K562 (cell line): ENCODE data around the gene DDR2. TPM values are rescaled to one million over a fixed set of nuclear protein-coding genes. Genes with fewer than 3 reads are reported as not detected.

Experiments used
- ATAC-seq: fragments of 200-7000 bp; cut with Tn5 transposase; 3 replicates; pipeline ENCODE4 v1.9.1; 2020; ENCODE audit warnings: moderate library complexity
- BruUV-seq: library from RNA; stranded (reverse); fragments of 400-500 nt; replicated peaks from 2 replicates; lab custom pipeline; 2021; lab: Mats Ljungman, UMichigan
- CTCF ChIA-PET: fragments of 300-600 bp; formaldehyde crosslinking; extraction: SDS; loops from one replicate; lab custom pipeline; 2021; ENCODE audit warnings: low intra/inter-chr PET ratio; lab: Yijun Ruan, JAX
- POLR2A ChIA-PET: fragments of 300-600, 350-650 bp; sonication (Branson Sonifier 250); formaldehyde crosslinking; extraction: SDS; loops from one replicate; lab custom pipeline; 2021; ENCODE audit warnings: antibody characterized with exemption, inconsistent platforms; lab: Yijun Ruan, JAX
- DNase-seq, 4 experiments: peaks; one replicate each; pipeline versions ENCODE4 v3.0.0 to v3.0.0-alpha.2; 2011 to 2018; ENCODE audit warnings: low spot score in 3 of 4, mixed read lengths in 3 of 4; ENCODE audit errors: extremely low read depth in 1 of 4
- FAIRE-seq: peaks from 2 replicates; lab custom pipeline; 2011; peaks lifted over from hg19 to GRCh38; lab: Jason Lieb, UNC
- H2AFZ ChIP-seq: 2 replicates; pipeline ENCODE4 v1.6.0; 2011; ENCODE audit warnings: low read depth, low read length, control low read depth, inconsistent platforms
- H3K27ac ChIP-seq: fragments of 200-600 bp; 3 replicates; pipeline ENCODE4 v1.8.0; 2011; ENCODE audit warnings: low read depth, mild to moderate bottlenecking, control low read depth, inconsistent platforms, low read length, moderate library complexity, mixed read lengths; ENCODE audit errors: extremely low read depth
- H3K27me3 ChIP-seq, 2 experiments: fragments of 300-600 bp in 1 of 2; 2 replicates in 1 of 2; 3 replicates in 1 of 2; pipeline versions ENCODE4 v1.6.0 to v1.8.0; 2011; ENCODE audit warnings: inconsistent platforms in 2 of 2, low read length in 2 of 2, mild to moderate bottlenecking in 1 of 2, mixed read lengths in 1 of 2, moderate library complexity in 1 of 2; ENCODE audit not compliant: control insufficient read depth in 2 of 2, insufficient read depth in 2 of 2
- H3K36me3 ChIP-seq: fragments of 300-600 bp; 3 replicates; pipeline ENCODE4 v1.8.0; 2011; ENCODE audit warnings: mild to moderate bottlenecking, low read length, inconsistent platforms; ENCODE audit not compliant: control insufficient read depth, insufficient read depth
- H3K4me1 ChIP-seq, 2 experiments: fragments of 200-600 bp in 1 of 2; replicated peaks in 1 of 2; 2 replicates in 1 of 2; 3 replicates in 1 of 2; pipeline versions ENCODE4 v1.5.1 to v1.8.0; 2011; ENCODE audit warnings: inconsistent platforms in 2 of 2, low read length in 2 of 2, mild to moderate bottlenecking in 1 of 2, mixed read lengths in 1 of 2, moderate library complexity in 1 of 2; ENCODE audit not compliant: control insufficient read depth in 2 of 2, insufficient read depth in 2 of 2
- H3K4me2 ChIP-seq: 2 replicates; pipeline ENCODE4 v1.6.1; 2011; ENCODE audit warnings: low read length, control low read depth, inconsistent platforms, mixed read lengths; ENCODE audit not compliant: insufficient read depth
- H3K4me3 ChIP-seq: fragments of 200-600 bp; sonication (generic), shearing (Covaris generic); 2 replicates; pipeline ENCODE4 v1.5.1; 2016; ENCODE audit warnings: control low read depth, inconsistent platforms
- H3K79me2 ChIP-seq: fragments of 200-600 bp; 3 replicates; pipeline ENCODE4 v1.8.0; 2011; ENCODE audit warnings: low read length, inconsistent platforms; ENCODE audit not compliant: control insufficient read depth, insufficient read depth
- H3K9ac ChIP-seq, 2 experiments: 2 replicates each; pipeline versions ENCODE4 v1.6.0 to v1.6.1; 2011; ENCODE audit warnings: low read depth in 2 of 2, low read length in 2 of 2, control low read depth in 1 of 2, inconsistent platforms in 1 of 2, mild to moderate bottlenecking in 1 of 2, mixed read lengths in 1 of 2; ENCODE audit not compliant: insufficient read depth in 1 of 2
- H3K9me1 ChIP-seq: one replicate; pipeline ENCODE4 v1.6.0; 2011; ENCODE audit warnings: inconsistent platforms, mild to moderate bottlenecking, low read length, moderate library complexity; ENCODE audit not compliant: control insufficient read depth, insufficient read depth
- H3K9me3 ChIP-seq: replicated peaks from 2 replicates; pipeline ENCODE4 v1.5.1; 2011; ENCODE audit warnings: low read depth, low read length, inconsistent platforms; ENCODE audit not compliant: control insufficient read depth, insufficient read depth
- H4K20me1 ChIP-seq: replicated peaks from 2 replicates; pipeline ENCODE4 v1.6.1; 2011; ENCODE audit warnings: low read length, inconsistent platforms, mixed read lengths; ENCODE audit not compliant: control insufficient read depth, insufficient read depth
- CBFA2T2 ChIP-seq: fragments of 450-650 bp; conservative IDR thresholded peaks from 2 replicates; pipeline ENCODE4 v1.6.1; 2017; ENCODE audit warnings: mild to moderate bottlenecking
- DNMT1 ChIP-seq: fragments of 450-650 bp; IDR thresholded peaks from 2 replicates; pipeline ENCODE4 v1.6.1; 2016; ENCODE audit warnings: antibody characterized with exemption, mild to moderate bottlenecking
- GABPA ChIP-seq: fragments of 200-800 bp; sonication (Bioruptor generic); conservative IDR thresholded peaks from 2 replicates; pipeline ENCODE4 v1.6.1; 2016; ENCODE audit warnings: low read depth, missing genetic modification characterization, missing compliant biosample characterization
- GTF2A2 ChIP-seq: IDR thresholded peaks from 2 replicates; pipeline ENCODE4 v1.6.1; 2016; ENCODE audit warnings: mild to moderate bottlenecking, missing genetic modification characterization, missing compliant biosample characterization
- MIER1 ChIP-seq: fragments of 450-650 bp; IDR thresholded peaks from 2 replicates; pipeline ENCODE4 v1.6.1; 2016; ENCODE audit warnings: antibody characterized with exemption, mild to moderate bottlenecking, low read depth
- NFIX ChIP-seq: fragments of 250-450 bp; sonication (Bioruptor Pico); IDR thresholded peaks from 2 replicates; pipeline ENCODE4 v1.4.0; 2020; ENCODE audit warnings: low read depth, mild to moderate bottlenecking, moderate library complexity
- PHB ChIP-seq: fragments of 250-450 bp; sonication (Bioruptor Pico); IDR thresholded peaks from 2 replicates; pipeline ENCODE4 v1.5.0; 2021
- POLR2AphosphoS2 ChIP-seq: IDR thresholded peaks from 2 replicates; pipeline ENCODE4 v1.6.1; 2012; ENCODE audit warnings: low read length, improper control_type of control experiment
- POLR3A ChIP-seq: IDR thresholded peaks from 2 replicates; pipeline ENCODE4 v1.6.1; 2011; ENCODE audit warnings: borderline replicate concordance, mild to moderate bottlenecking, moderate library complexity; ENCODE audit not compliant: insufficient read length, insufficient read depth; ENCODE audit errors: extremely low read depth
- TCF7 ChIP-seq: sonication (generic); IDR thresholded peaks from 2 replicates; pipeline ENCODE4 v1.6.1; 2016; ENCODE audit warnings: antibody characterized with exemption, borderline replicate concordance
- ZKSCAN1 ChIP-seq: fragments of 150-350 bp; IDR thresholded peaks from 2 replicates; pipeline ENCODE4 v1.6.1; 2016; ENCODE audit warnings: low read depth, low read length
- ZNF57 ChIP-seq: fragments of 450-650 bp; formaldehyde crosslinking; IDR thresholded peaks from 2 replicates; pipeline ENCODE4 v1.4.0; 2020; ENCODE audit warnings: mild to moderate bottlenecking, moderate library complexity
- WGBS: fragments of 100-300 bp; shearing (Covaris generic); methylation state at CpG from one replicate; pipeline ENCODE4 v1.1.6; 2016; ENCODE audit warnings: low coverage, mixed read lengths; ENCODE audit not compliant: insufficient coverage; ENCODE audit errors: missing lambda C conversion rate; 5-methylcytosine and 5-hydroxymethylcytosine counted together
- in situ Hi-C: fragments of 300-500 bp; cut with MboI; formaldehyde crosslinking; loops from 4 replicates; pipeline ENCODE4 v1.15.0; 2018; ENCODE audit warnings: inconsistent platforms, mixed read lengths
- intact Hi-C: fragments of 100-400 bp; cut with micrococcal nuclease; formaldehyde crosslinking; loops from 2 replicates; pipeline ENCODE4 v1.14.2; 2022
- polyA plus RNA-seq, 8 experiments: library from polyadenylated mRNA; depleted of rRNA in 4 of 8; stranded (reverse) in 5 of 8; unstranded in 3 of 8; fragments of >200 nt; fragmentation: Nextera tagmentation in 2 of 8; fragmentation: Illumina TruSeq in 1 of 8; extraction: Ambion mirVana in 2 of 8; extraction: Trizol in 1 of 8; gene quantifications; 2 replicates each; pipeline versions ENCODE4 v1.2.1 to v1.2.3, GENCODE V29; 2011 to 2014; ENCODE audit warnings: inconsistent platforms in 1 of 8, missing spikeins in 1 of 8
- total RNA-seq, 7 experiments: library from RNA; depleted of rRNA in 6 of 7; stranded (reverse); fragments of >200 nt in 6 of 7; fragmentation: Illumina TruSeq in 2 of 7; extraction: Trizol in 2 of 7; gene quantifications; 2 replicates each; pipeline versions ENCODE4 v1.2.1 to v1.2.3, GENCODE V29; 2011 to 2021; ENCODE audit warnings: low replicate concordance in 1 of 7
- TF ChIP-seq, protein P1 (sequence below): fragments of 250-450 bp; sonication (Bioruptor Pico); IDR thresholded peaks from 2 replicates; pipeline ENCODE4 v1.5.0; 2021; ENCODE audit warnings: mild to moderate bottlenecking, moderate library complexity
- TF ChIP-seq, protein P2 (sequence below): sonication (generic); formaldehyde crosslinking; IDR thresholded peaks from 2 replicates; pipeline ENCODE4 v1.8.1; 2023; ENCODE audit warnings: missing genetic modification reagents, mild to moderate bottlenecking, borderline replicate concordance

The DDR2 gene
- total and polyA plus RNA-seq, 9 of the 15 experiments (the other 6 are each of a cell fraction or from before 2014, with no cell fraction given): 0.36 to 2.0 (median 1.1) TPM

DNA sequence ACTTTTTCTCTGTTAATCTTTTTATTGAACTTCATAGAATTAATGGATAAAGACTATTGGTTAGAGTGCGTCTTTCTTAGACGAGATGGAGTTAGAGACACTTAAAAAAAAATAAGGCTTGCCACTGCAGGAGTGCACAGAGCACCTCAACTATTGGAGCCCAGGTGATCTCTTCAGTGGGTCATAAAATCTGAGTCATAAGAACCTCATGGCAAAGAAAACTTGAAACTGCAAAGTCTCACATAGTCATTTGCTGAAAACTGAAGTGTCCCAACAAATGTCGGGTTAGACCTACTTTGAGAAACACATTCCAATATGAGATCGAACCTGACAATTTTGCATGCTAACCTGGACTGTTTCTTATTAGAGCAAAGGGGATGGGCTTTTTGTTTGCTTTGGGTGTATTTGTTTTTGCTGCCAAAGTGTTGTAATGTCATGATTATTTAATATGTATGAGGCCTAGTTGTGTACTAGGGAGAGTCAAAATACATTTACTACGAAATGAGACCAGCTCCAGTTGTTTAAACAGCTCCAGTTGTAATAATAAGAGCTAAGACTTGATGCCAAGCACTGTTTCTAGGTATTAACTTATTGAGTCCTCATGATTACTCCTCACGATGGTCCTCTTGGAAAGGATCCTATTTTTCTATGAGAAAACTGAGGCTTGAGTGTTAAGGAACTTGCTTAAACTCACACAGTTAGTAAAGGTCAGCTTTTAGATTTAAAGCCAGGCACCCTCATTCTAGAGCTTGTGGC, 65.1 kb downstream of the DDR2 start:
- H3K27me3 ChIP-seq: peaks cover 0 to 5% of the 10 kb centered on the region in 2 experiments; a peak in 1 of 5 replicates
- no peaks in the 10 kb centered on the region for H3K9me3 ChIP-seq
- WGBS: 25% methylated on average over 6 of the region's 6 CpGs
- peaks cover 0 to 8% of the 10 kb centered on the region in 2 experiments; a peak in 4 of 5 replicates for H3K4me1 ChIP-seq
- no peaks in the 10 kb centered on the region for H3K9me1 ChIP-seq
- intact Hi-C loops: loop anchor here (1.0 kb wide), 1 partner anchor 68 kb away; no protein-coding TSS in a partner anchor
- ATAC-seq (no peak), DNase-seq (no peak), FAIRE-seq (no peak)
- ChIA-PET POLR2A (interaction anchor here (0.6 to 0.8 kb wide), 3 partner anchors 8 to 63 kb away, joined by 3 to 4 read pairs (median 3); no protein-coding TSS in a partner anchor), CTCF (no interaction called here)
- 0 out of 2 replicates have a peak, but pooled peaks cover 4% of the 10 kb centered on the region for H4K20me1 ChIP-seq
- H3K36me3 ChIP-seq: no peaks in the 10 kb centered on the region
- no peak overlapping the region for H2AFZ ChIP-seq
- no peak overlapping the region for H3K4me2 ChIP-seq
- H3K4me3 ChIP-seq: no peak overlapping the region
- BruUV-seq: no TSS peak
- in situ Hi-C loops: no loop called here
- no peak overlapping the region for H3K9ac ChIP-seq
- H3K27ac ChIP-seq: no peak overlapping the region
- H3K79me2 ChIP-seq: no peaks in the 10 kb centered on the region
- TF ChIP-seq CBFA2T2 (no peak), GTF2A2 (no peak), GABPA (tag) (no peak), ZKSCAN1 (no peak), ZNF57 (no peak), POLR3A (no peak), MIER1 (no peak), PHB (CRISPR knock-in tag) (no peak), DNMT1 (no peak), POLR2AphosphoS2 (no peak), NFIX (CRISPR knock-in tag) (no peak), TCF7 (no peak)
- TF ChIP-seq, protein P1, sequence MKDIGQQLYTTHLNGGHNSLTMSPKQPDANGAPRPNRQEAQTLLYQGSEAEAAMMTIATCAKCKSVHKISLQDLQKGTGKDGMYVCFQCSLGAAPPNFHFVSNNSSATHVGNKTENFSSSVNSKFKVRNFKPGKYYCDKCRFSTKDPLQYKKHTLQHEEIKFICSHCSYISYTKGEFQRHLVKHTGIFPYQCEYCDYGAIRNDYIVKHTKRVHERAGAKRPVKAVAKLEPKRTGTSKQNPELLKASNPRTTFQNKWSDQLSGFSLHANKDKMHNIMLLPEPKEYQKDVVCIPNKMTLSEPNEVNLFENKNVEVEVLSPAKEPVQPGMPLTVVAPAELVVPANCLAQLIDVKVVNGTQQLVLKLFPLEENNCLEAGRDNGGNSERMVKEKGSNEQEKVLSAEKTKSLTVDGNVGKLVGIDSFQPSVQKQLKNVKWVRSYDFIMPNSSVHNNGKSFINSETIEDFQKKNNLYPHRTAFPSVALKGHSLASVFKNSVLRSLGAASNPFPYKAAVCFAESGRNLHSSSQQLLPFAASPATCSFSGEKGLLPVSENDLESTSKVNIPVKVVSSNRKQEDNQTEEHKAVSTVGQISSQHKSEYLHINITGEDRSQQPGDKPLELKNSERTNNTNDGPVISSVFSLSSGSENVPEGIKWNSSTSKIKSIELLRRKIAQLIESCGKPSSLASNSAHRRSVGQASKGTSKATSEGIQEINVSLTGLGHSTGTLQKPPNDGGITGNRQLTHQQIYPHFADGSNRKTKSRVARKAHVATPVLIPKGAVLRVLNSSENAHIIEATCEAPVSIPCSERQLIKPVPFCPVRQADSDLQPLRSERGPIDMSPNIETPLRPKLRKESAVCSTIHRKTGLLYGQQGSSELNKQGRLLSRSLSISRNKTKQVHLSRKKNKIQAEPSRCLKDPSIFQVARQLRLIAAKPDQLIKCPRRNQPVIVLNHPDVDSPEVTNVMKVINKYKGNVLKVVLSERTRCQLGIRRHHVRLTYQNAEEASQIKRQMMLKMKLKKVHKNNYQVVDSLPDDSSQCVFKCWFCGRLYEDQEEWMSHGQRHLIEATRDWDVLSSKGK (CRISPR knock-in tag): no peak
- TF ChIP-seq, protein P2, sequence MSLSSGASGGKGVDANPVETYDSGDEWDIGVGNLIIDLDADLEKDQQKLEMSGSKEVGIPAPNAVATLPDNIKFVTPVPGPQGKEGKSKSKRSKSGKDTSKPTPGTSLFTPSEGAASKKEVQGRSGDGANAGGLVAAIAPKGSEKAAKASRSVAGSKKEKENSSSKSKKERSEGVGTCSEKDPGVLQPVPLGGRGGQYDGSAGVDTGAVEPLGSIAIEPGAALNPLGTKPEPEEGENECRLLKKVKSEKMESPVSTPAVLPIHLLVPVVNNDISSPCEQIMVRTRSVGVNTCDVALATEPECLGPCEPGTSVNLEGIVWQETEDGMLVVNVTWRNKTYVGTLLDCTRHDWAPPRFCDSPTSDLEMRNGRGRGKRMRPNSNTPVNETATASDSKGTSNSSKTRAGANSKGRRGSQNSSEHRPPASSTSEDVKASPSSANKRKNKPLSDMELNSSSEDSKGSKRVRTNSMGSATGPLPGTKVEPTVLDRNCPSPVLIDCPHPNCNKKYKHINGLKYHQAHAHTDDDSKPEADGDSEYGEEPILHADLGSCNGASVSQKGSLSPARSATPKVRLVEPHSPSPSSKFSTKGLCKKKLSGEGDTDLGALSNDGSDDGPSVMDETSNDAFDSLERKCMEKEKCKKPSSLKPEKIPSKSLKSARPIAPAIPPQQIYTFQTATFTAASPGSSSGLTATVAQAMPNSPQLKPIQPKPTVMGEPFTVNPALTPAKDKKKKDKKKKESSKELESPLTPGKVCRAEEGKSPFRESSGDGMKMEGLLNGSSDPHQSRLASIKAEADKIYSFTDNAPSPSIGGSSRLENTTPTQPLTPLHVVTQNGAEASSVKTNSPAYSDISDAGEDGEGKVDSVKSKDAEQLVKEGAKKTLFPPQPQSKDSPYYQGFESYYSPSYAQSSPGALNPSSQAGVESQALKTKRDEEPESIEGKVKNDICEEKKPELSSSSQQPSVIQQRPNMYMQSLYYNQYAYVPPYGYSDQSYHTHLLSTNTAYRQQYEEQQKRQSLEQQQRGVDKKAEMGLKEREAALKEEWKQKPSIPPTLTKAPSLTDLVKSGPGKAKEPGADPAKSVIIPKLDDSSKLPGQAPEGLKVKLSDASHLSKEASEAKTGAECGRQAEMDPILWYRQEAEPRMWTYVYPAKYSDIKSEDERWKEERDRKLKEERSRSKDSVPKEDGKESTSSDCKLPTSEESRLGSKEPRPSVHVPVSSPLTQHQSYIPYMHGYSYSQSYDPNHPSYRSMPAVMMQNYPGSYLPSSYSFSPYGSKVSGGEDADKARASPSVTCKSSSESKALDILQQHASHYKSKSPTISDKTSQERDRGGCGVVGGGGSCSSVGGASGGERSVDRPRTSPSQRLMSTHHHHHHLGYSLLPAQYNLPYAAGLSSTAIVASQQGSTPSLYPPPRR (CRISPR knock-in tag): no peak
